ENCODE results near the gene PRRC1. TPM values are rescaled to one million over a fixed set of nuclear protein-coding genes. Genes with fewer than 3 reads are reported as not detected.

PRRC1 gene
- total RNA-seq, 1 experiment from 2014 or later, result 47.1 TPM

DNA sequence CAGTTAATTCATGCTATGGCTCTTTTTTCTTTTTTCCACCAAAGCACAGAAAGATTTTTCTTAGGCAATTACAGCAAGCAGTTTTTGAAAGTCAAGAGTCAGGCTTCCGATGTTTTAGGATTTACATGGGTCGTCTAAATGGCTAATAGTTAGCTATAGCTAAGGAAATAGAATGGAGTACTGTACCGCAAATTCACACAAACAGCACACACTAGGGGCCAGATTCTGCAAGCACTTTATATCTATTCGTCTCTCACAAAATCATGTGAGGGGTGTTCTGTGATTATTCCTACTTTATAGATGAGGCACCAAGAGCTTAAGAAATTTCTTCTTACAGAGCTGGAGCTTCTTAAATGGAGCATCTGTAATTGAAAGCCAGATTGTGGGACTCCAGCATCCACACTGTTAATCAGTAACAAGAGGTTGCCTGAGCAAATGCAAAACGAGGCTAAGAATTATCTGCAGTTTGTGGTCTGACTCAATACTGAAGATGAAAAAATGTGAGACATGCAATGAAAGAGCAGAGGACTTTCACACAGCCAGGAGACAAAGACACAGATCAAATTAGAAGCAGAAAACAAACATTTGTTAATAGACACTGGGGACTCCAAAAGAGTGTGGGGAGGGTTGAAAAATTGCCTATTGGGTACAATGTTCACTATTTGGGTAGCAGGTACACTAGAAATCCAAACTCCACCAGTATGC is 68.8 kb downstream of the PRRC1 start:
- intact Hi-C loops (cut with micrococcal nuclease; ENCODE audit: unreplicated experiment), result no loop called here
- Histone ChIP-seq H3K4me3 (ENCODE audit: low read depth, low read length, poor library complexity, severe bottlenecking) (no peak overlapping the region), H3K9me3 (ENCODE audit: low read depth, low read length, poor library complexity, severe bottlenecking) (no peaks in the 10 kb centered on the region), H3K27ac (ENCODE audit: low read depth, low read length, poor library complexity, severe bottlenecking) (no peak overlapping the region), H3K4me1 (ENCODE audit: insufficient read depth, low read length, poor library complexity, severe bottlenecking) (no peaks in the 10 kb centered on the region), H3K36me3 (ENCODE audit: insufficient read depth, low read length, poor library complexity, severe bottlenecking) (no peaks in the 10 kb centered on the region), H3K27me3 (replicated peaks; ENCODE audit: insufficient read depth, low read depth, low read length, poor library complexity) (peaks cover 32% of the 10 kb centered on the region)
- no TSS peak for BruUV-seq (replicated peaks)
- DNase-seq (ENCODE audit: low spot score), result no peak
- no peak for TF ChIP-seq EZH2 (IDR thresholded peaks at IDR 0.05; ENCODE audit: borderline replicate concordance, low read depth, low read length, poor library complexity, severe bottlenecking)
- TF ChIP-seq, protein P1, sequence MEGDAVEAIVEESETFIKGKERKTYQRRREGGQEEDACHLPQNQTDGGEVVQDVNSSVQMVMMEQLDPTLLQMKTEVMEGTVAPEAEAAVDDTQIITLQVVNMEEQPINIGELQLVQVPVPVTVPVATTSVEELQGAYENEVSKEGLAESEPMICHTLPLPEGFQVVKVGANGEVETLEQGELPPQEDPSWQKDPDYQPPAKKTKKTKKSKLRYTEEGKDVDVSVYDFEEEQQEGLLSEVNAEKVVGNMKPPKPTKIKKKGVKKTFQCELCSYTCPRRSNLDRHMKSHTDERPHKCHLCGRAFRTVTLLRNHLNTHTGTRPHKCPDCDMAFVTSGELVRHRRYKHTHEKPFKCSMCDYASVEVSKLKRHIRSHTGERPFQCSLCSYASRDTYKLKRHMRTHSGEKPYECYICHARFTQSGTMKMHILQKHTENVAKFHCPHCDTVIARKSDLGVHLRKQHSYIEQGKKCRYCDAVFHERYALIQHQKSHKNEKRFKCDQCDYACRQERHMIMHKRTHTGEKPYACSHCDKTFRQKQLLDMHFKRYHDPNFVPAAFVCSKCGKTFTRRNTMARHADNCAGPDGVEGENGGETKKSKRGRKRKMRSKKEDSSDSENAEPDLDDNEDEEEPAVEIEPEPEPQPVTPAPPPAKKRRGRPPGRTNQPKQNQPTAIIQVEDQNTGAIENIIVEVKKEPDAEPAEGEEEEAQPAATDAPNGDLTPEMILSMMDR (conservative IDR thresholded peaks at IDR 0.05; ENCODE audit: low read depth, low read length), result no peak
- POLR2A ChIA-PET (ENCODE audit: low non-redundant PET), result no interaction called here
- CTCF ChIA-PET, result no interaction called here

DNA sequence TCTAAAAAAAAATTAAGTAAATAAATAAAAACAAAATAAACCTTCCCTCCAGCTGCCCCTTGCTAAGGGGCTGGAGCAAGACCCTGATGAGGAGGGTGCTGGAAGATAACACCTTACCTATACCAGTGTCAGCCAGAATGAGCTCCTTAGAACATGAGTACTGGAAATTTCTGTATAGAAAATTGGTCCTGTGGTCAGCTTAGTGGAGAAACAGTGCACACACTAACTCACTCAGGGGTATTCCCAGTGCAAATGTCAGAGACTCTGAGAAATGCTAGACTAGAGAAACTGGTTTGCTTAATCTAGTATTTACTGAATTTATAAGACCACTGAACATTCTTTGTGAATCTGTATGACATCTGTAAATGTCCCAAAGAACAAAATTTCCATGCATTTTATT is 69.4 kb downstream of the PRRC1 start:
- no peak for DNase-seq (ENCODE audit: low spot score)
- BruUV-seq (replicated peaks), result no TSS peak
- Histone ChIP-seq H3K4me1 (ENCODE audit: insufficient read depth, low read length, poor library complexity, severe bottlenecking) (no peaks in the 10 kb centered on the region), H3K36me3 (ENCODE audit: insufficient read depth, low read length, poor library complexity, severe bottlenecking) (no peaks in the 10 kb centered on the region), H3K9me3 (ENCODE audit: low read depth, low read length, poor library complexity, severe bottlenecking) (no peaks in the 10 kb centered on the region), H3K4me3 (ENCODE audit: low read depth, low read length, poor library complexity, severe bottlenecking) (no peak overlapping the region), H3K27ac (ENCODE audit: low read depth, low read length, poor library complexity, severe bottlenecking) (no peak overlapping the region), H3K27me3 (replicated peaks; ENCODE audit: insufficient read depth, low read depth, low read length, poor library complexity) (peaks cover 34% of the 10 kb centered on the region)
- CTCF ChIA-PET, result no interaction called here
- intact Hi-C loops (cut with micrococcal nuclease; ENCODE audit: unreplicated experiment), result no loop called here
- POLR2A ChIA-PET (ENCODE audit: low non-redundant PET), result no interaction called here
- TF ChIP-seq EZH2 (IDR thresholded peaks at IDR 0.05; ENCODE audit: borderline replicate concordance, low read depth, low read length, poor library complexity, severe bottlenecking), result no peak
- TF ChIP-seq, protein P1 (conservative IDR thresholded peaks at IDR 0.05; ENCODE audit: low read depth, low read length), result no peak

DNA sequence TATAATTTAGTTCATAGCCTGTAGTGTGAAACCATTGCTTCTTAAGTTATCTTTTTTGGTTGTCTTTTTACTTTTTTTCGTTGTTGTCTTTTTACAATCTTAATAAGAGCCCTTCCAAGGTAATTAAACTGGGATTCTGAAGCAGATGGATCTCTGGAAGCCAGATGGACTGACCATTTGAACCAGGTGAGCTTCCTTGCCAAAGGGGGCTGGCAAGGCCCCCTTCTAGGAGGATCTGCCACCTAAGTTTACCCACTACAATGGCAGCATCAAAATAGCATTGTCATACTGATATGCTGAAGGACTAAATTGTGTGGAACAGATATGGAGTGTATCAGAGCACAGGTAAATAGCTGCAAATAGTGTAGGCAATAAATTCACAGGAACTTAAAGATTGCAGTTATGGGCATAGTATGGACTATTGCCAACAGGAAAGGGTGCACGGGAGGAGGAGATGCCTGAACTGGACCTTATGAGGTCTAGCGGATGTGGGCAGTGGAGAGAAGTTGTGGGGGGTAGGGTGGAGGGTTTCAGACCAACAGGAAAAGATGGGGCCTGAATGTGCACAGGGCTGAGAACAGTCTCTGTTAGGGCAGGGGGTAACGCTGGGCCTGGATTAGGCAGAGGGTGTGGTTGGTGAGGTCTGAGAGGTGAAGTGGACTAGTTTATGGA is 69.9 kb downstream of the PRRC1 start:
- TF ChIP-seq, protein P1 (conservative IDR thresholded peaks at IDR 0.05; ENCODE audit: low read depth, low read length), result no peak
- TF ChIP-seq EZH2 (IDR thresholded peaks at IDR 0.05; ENCODE audit: borderline replicate concordance, low read depth, low read length, poor library complexity, severe bottlenecking), result no peak
- Histone ChIP-seq H3K9me3 (ENCODE audit: low read depth, low read length, poor library complexity, severe bottlenecking) (no peaks in the 10 kb centered on the region), H3K27ac (ENCODE audit: low read depth, low read length, poor library complexity, severe bottlenecking) (no peak overlapping the region), H3K36me3 (ENCODE audit: insufficient read depth, low read length, poor library complexity, severe bottlenecking) (no peaks in the 10 kb centered on the region), H3K4me1 (ENCODE audit: insufficient read depth, low read length, poor library complexity, severe bottlenecking) (no peaks in the 10 kb centered on the region), H3K4me3 (ENCODE audit: low read depth, low read length, poor library complexity, severe bottlenecking) (no peak overlapping the region), H3K27me3 (replicated peaks; ENCODE audit: insufficient read depth, low read depth, low read length, poor library complexity) (peaks cover 34% of the 10 kb centered on the region)
- POLR2A ChIA-PET (ENCODE audit: low non-redundant PET), result no interaction called here
- intact Hi-C loops (cut with micrococcal nuclease; ENCODE audit: unreplicated experiment), result no loop called here
- BruUV-seq (replicated peaks), result no TSS peak
- DNase-seq (ENCODE audit: low spot score), result no peak
- CTCF ChIA-PET, result no interaction called here

Data from A673 (cell line).